Panc1 (cell line): ENCODE measurements around the gene WNK3. TPM values are rescaled to one million over a fixed set of nuclear protein-coding genes. Genes with fewer than 3 reads are reported as not detected.

Experiments used
- ATAC-seq: fragments of 200-7000 bp; cut with Tn5 transposase; 2 replicates; pipeline ENCODE4 v1.9.1; 2020; ENCODE audit warnings: mild to moderate bottlenecking, moderate library complexity
- Bru-seq: library from RNA; stranded (reverse); fragments of 400-500 nt; gene quantifications from one replicate; lab custom pipeline; 2021; lab: Mats Ljungman, UMichigan
- BruChase-seq, 2 experiments: library from RNA; stranded (reverse); fragments of 400-500 nt; gene quantifications; one replicate each; lab custom pipeline; 2021; lab: Mats Ljungman, UMichigan
- BruUV-seq: library from RNA; stranded (reverse); fragments of 400-500 nt; replicated peaks from 2 replicates; lab custom pipeline; 2021; lab: Mats Ljungman, UMichigan
- CTCF ChIA-PET: fragments of 300-600 bp; sonication (Branson Sonifier 250); formaldehyde crosslinking; loops from one replicate; lab custom pipeline; 2022; ENCODE audit warnings: antibody characterized with exemption; lab: Charles Lee
- POLR2A ChIA-PET: fragments of 300-600 bp; sonication (Branson Sonifier 250); formaldehyde crosslinking; loops from one replicate; lab custom pipeline; 2022; ENCODE audit warnings: antibody characterized with exemption; lab: Charles Lee
- DNase-seq: peaks from one replicate; pipeline ENCODE4 v3.0.0-alpha.2; 2010; ENCODE audit warnings: low read depth, low spot score
- H3K27ac ChIP-seq: 2 replicates; pipeline ENCODE4 v1.5.1; 2011; ENCODE audit warnings: mild to moderate bottlenecking, low read length, inconsistent platforms
- H3K27me3 ChIP-seq: fragments of 200-500 bp; sonication (Bioruptor generic); 2 replicates; pipeline ENCODE4 v1.6.0; 2014; ENCODE audit warnings: low read length, inconsistent platforms; ENCODE audit not compliant: control insufficient read depth, insufficient read depth
- H3K36me3 ChIP-seq: fragments of 200-500 bp; sonication (Bioruptor generic); 2 replicates; pipeline ENCODE4 v1.5.1; 2014; ENCODE audit warnings: inconsistent platforms, mild to moderate bottlenecking, low read length, moderate library complexity; ENCODE audit not compliant: control insufficient read depth, insufficient read depth
- H3K4me1 ChIP-seq: 2 replicates; pipeline ENCODE4 v1.5.1; 2011; ENCODE audit warnings: inconsistent platforms, mild to moderate bottlenecking, low read length, moderate library complexity; ENCODE audit not compliant: control insufficient read depth, insufficient read depth
- H3K4me3 ChIP-seq, 2 experiments: 2 replicates each; pipeline ENCODE4 v1.5.1; 2011 to 2012; ENCODE audit warnings: low read depth in 2 of 2, low read length in 2 of 2, mild to moderate bottlenecking in 2 of 2, inconsistent platforms in 1 of 2, moderate library complexity in 1 of 2
- H3K9me3 ChIP-seq: fragments of 200-500 bp; sonication (Bioruptor generic); 2 replicates; pipeline ENCODE4 v1.5.1; 2014; ENCODE audit warnings: low read depth, mild to moderate bottlenecking, inconsistent platforms, low read length, moderate library complexity; ENCODE audit not compliant: control insufficient read depth, insufficient read depth
- CTCF ChIP-seq: fragments of 450-650 bp; IDR thresholded peaks from 2 replicates; pipeline ENCODE4 v1.5.1; 2017; ENCODE audit warnings: mild to moderate bottlenecking
- POLR2AphosphoS5 ChIP-seq: IDR thresholded peaks from 2 replicates; pipeline ENCODE4 v1.6.1; 2012; ENCODE audit warnings: mild to moderate bottlenecking, low read depth, low read length, moderate library complexity
- SIN3A ChIP-seq: IDR thresholded peaks from 2 replicates; pipeline ENCODE4 v1.6.1; 2012; ENCODE audit warnings: low read depth, mild to moderate bottlenecking, low read length, moderate library complexity, borderline replicate concordance; ENCODE audit not compliant: insufficient read depth
- TCF7L2 ChIP-seq: IDR thresholded peaks from 2 replicates; pipeline ENCODE4 v1.6.1; 2011; ENCODE audit warnings: mild to moderate bottlenecking, low read depth, low read length, inconsistent platforms
- in situ Hi-C: cut with HindIII; loops from 2 replicates; pipeline ENCODE4 v1.10.0; 2016; ENCODE audit warnings: low sequenced_read_pairs, low pct_unique_long_range_greater_than_20kb
- intact Hi-C: fragments of 100-400 bp; cut with micrococcal nuclease; formaldehyde crosslinking; loops from one replicate; pipeline ENCODE4 v1.10.0; 2022; ENCODE audit not compliant: unreplicated experiment
- long read RNA-seq: library from polyadenylated mRNA; unstranded; transcript quantifications from one replicate; pipeline ENCODE4 v2.0.0, GENCODE V29; 2021; ENCODE audit not compliant: unreplicated experiment
- polyA plus RNA-seq: library from polyadenylated mRNA; unstranded; fragments of >200 nt; gene quantifications from one replicate; pipeline ENCODE4 v1.2.1, GENCODE V29; 2012; ENCODE audit warnings: missing spikeins; ENCODE audit not compliant: insufficient read length
- total RNA-seq: library from RNA; stranded (reverse); gene quantifications from one replicate; pipeline ENCODE4 v1.2.1, GENCODE V29; 2021; ENCODE audit not compliant: unreplicated experiment
- TF ChIP-seq, protein P1 (sequence below), 2 experiments: IDR thresholded peaks; 2 replicates each; pipeline ENCODE4 v1.6.1; 2011 to 2012; ENCODE audit warnings: low read depth in 2 of 2, control low read depth in 1 of 2, low read length in 1 of 2, mild to moderate bottlenecking in 1 of 2, moderate library complexity in 1 of 2; ENCODE audit not compliant: insufficient read depth in 1 of 2

WNK3 gene
- not detected for total RNA-seq
- polyA plus RNA-seq: not detected
- Bru-seq, nascent RNA: percentile 1 among the genes with signal in this experiment
- not detected for BruChase-seq, experiment 1, labeled RNA remaining after a 2-hour chase
- BruChase-seq, experiment 2, labeled RNA remaining after a 6-hour chase: percentile 0 among the genes with signal in this experiment
- long read RNA-seq: 0 reads

DNA sequence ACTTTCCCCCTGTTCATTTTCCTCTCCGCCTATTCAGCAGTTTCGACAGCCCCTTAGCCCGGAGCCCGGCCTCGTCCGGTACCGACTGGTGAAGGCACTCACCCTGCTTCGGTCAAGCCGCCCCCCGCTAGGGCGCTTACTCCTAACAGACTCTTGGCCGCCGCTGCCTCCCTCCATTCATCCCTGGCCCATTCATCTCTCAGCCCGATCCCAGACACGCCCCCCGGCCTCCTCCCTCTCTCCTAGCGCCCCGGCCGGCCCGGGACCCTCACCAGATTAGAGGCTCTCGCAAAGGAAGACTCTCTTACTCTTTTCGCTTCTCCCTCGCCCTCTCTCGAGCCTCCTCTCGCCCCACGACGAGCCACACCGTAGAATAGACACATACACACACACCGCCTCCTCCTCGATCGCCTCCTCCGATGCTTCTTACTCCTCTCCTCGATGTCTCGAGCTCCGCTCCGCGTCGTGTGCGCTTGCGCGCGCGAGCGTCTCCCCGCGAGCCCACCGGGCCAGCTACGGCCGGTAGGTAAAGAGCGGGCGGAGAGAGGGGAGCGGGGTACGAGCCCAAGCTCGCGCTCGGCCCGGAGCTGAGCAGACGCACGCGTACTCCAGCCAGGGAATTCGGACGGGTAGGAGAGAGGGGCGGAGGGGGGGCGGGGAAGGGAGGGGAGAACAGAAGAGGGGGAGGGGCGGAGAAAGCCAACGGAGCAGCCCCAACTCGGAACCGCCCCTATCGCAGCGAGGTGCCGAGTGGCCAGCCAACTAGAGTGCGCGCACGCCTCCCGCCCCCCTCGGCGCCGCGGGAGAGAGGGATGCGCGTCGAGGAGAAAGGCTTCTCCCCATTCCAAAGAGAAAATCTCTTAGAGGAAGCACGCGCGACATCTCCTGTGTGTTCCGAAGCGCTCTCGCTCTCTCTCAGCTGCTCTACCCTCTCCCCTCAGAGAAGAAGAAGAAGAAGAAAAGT, at the start of gene WNK3:
WNK3 (minus strand) TSS at position 633 of the 964 bp plus-strand sequence.
- no TSS peak for BruUV-seq
- DNase-seq (no peak), ATAC-seq (no peak)
- in situ Hi-C loops: no loop called here
- H3K4me3 ChIP-seq: peak within 1 kb of the TSS in 1 of 2 experiments; percentile 28; a peak in 1 of 4 replicates
- intact Hi-C loops: no loop called here
- POLR2A ChIA-PET: no interaction called here
- no peaks in the 10 kb centered on the region for H3K4me1 ChIP-seq
- H3K9me3 ChIP-seq: no peaks in the 10 kb centered on the region
- peaks cover 6% of the 10 kb centered on the region for H3K27me3 ChIP-seq
- H3K27ac ChIP-seq: no peak within 1 kb of the TSS
- TF ChIP-seq SIN3A: no peak
- TF ChIP-seq POLR2AphosphoS5: no peak
- TF ChIP-seq, protein P1, sequence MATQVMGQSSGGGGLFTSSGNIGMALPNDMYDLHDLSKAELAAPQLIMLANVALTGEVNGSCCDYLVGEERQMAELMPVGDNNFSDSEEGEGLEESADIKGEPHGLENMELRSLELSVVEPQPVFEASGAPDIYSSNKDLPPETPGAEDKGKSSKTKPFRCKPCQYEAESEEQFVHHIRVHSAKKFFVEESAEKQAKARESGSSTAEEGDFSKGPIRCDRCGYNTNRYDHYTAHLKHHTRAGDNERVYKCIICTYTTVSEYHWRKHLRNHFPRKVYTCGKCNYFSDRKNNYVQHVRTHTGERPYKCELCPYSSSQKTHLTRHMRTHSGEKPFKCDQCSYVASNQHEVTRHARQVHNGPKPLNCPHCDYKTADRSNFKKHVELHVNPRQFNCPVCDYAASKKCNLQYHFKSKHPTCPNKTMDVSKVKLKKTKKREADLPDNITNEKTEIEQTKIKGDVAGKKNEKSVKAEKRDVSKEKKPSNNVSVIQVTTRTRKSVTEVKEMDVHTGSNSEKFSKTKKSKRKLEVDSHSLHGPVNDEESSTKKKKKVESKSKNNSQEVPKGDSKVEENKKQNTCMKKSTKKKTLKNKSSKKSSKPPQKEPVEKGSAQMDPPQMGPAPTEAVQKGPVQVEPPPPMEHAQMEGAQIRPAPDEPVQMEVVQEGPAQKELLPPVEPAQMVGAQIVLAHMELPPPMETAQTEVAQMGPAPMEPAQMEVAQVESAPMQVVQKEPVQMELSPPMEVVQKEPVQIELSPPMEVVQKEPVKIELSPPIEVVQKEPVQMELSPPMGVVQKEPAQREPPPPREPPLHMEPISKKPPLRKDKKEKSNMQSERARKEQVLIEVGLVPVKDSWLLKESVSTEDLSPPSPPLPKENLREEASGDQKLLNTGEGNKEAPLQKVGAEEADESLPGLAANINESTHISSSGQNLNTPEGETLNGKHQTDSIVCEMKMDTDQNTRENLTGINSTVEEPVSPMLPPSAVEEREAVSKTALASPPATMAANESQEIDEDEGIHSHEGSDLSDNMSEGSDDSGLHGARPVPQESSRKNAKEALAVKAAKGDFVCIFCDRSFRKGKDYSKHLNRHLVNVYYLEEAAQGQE (IDR thresholded peaks at IDR 0.05; ENCODE audit: insufficient read depth in 1 of 2, low read depth in 2 of 2, low read length in 1 of 2): no peak
- no peak for TF ChIP-seq TCF7L2
- no peak for TF ChIP-seq CTCF
- no peaks in the 10 kb centered on the region for H3K36me3 ChIP-seq
- CTCF ChIA-PET: no interaction called here

DNA sequence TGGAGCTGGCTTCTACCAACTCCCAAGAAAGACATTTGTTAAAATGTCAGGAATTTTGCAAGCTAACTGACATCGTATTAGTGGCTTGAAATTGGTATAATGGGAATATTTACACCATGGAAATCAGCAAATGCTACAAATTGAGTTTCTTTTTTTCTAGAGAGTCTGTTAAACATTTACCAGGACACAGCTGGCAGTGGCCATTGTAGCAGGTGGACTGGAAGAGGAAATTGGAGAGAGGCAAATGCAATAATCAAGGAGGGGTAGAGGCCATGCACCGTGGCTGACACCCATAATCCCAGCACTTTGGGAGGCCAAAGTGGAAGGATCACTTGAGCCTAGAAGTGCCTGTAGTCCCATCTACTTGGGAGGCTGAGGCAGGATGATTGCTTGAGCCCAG, 49.4 kb upstream of the WNK3 start:
- no peak overlapping the region for H3K27ac ChIP-seq
- no TSS peak for BruUV-seq
- H3K9me3 ChIP-seq: no peaks in the 10 kb centered on the region
- intact Hi-C loops: no loop called here
- DNase-seq (no peak), ATAC-seq (no peak)
- no peak overlapping the region for H3K4me3 ChIP-seq
- ChIA-PET POLR2A (no interaction called here), CTCF (interaction anchor here (0.8 kb wide), 1 partner anchor 232 kb away, joined by 8 read pairs; no protein-coding TSS in a partner anchor)
- in situ Hi-C loops: no loop called here
- no peaks in the 10 kb centered on the region for H3K4me1 ChIP-seq
- H3K36me3 ChIP-seq: no peaks in the 10 kb centered on the region
- H3K27me3 ChIP-seq: no peaks in the 10 kb centered on the region
- TF ChIP-seq CTCF: no peak
- TF ChIP-seq TCF7L2: no peak
- TF ChIP-seq, protein P1 (IDR thresholded peaks at IDR 0.05; ENCODE audit: insufficient read depth in 1 of 2, low read depth in 2 of 2, low read length in 1 of 2): no peak
- no peak for TF ChIP-seq POLR2AphosphoS5
- no peak for TF ChIP-seq SIN3A
